Measurements from ENCODE around the gene ZNF697.
"Not testable (repeated sequence)": the region's sequence is repeated elsewhere in the genome, so short reads cannot be mapped to it uniquely, and the experiment has no call there.

The ZNF697 gene

DNA sequence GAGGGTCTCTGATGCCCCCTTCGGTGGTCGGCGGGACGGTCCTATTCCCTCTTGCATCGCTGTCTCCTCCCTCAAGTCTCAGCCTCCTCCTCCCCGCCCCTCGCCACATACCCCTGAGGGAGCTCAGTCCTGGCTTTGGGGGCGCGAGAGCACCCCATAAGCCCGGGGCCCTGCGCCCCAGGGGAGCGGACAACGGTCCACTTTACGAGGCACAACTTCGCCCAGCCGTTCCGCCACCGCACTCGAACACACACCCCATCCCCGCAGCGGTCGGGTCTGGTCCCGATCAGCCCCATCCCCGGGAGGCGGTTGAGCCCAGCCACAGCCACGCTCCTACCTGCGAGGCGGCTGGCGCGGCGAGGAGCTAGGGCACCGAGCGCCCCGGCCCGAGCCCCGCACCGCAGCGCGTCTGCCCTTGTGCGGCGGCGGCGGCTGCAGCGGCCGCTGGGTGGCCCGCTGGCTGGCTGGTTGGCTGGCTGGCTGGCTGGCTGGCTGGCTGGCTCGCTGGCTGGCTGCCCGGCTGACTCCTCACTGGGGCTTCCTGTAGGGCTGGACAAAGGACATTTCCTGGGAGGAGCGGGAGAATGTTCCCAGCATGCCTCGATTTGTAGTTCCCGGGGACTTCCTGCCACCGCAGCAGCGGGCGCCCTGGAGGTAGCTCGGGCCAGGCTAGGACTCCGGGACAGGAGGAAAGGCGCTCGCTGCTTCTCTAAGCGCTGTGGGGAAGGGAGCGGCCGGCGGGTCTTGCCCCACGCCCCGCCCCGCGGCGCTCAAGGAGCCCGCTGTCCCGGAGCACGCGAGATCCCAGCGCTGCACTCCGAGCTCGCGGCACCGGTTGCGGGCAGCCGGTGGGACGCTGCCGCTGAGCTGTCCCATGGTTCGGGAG, at the start of gene ZNF697:
Gene ZNF697 (minus strand): TSS at position 533 of the 886 bp plus-strand sequence. CDS start 22,166 bp downstream, outside the sequence.
- DNase-seq = peak; percentile 13

DNA sequence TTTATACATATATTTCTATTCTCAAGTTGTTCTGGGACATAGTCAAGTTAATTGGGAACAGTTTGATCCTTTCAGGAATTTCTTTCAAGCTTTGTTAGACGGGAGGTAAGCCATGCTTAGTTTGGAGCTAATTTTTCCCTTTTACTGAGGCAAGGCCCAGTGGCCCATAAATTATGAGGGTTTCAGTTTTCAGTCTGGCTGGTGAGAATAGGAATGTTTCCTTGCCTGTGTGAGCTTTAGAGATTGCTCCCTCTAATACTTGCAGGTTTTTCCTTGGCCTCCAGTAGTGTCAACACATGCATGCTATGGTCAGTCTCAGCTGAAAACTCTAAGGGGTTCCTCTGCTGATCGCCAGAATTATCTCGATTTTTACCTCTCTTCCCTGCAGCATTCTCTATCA, 49.5 kb upstream of the ZNF697 start:
- DNase-seq = no peak

DNA sequence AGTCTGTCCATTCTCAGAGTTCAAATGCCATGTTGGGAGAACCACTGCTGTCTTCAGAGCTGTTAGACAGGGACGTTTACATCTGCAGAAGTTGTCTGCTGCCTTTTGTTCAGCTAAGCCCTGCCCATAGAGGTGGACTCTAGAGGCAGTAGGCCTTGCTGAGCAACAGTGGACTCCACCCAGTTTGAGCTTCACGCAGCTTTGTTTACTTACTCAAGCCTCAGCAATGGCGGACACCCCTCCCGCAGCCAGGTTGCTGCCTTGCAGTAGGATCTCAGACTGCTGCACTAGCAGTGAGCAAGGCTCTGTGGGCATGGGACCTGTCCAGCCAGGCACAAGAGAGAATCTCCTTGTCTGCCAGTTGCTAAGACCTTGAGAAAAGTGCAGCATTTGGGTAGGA, 48.8 kb upstream of the ZNF697 start:
- DNase-seq = not testable (repeated sequence)

DNA sequence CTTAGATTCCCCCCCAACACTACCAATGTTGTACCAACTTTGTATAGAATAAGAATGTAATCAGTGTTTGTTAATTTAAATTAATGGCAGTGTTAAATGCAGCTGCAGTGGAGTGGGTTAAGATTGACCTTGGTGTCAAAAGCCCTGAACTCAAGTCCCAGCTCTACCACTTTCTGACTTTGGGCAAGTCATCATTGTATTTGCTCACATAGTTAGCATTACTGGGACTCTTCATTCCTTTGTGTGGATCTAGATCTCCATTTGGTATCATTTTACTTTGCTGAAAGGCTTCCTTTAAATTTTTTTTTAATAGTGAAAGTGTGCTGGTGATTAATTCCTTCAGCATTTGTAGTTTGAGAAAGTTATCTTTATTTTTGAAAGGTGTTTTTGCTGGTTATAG, 41.4 kb upstream of the ZNF697 start:
- no peak for DNase-seq

DNA sequence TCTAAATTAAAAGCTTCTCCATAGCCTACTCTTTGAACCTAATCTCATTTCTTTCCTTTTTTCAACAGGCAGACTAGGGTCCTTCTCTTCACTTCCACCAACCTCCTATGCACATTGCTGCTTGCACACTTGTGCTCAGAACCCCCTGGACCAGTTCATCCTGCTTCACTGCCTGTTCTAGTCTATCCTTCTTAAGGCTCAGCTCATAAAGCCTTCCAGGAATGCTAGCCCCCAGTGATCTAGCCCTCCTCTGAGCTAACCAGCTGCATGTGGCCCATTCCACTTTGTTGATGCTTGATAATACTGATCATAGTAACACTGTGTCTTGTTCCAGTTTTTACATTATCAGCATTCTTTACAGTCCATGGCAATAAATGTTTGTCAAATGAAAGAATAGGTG, 40.7 kb upstream of the ZNF697 start:
- DNase-seq = no peak

DNA sequence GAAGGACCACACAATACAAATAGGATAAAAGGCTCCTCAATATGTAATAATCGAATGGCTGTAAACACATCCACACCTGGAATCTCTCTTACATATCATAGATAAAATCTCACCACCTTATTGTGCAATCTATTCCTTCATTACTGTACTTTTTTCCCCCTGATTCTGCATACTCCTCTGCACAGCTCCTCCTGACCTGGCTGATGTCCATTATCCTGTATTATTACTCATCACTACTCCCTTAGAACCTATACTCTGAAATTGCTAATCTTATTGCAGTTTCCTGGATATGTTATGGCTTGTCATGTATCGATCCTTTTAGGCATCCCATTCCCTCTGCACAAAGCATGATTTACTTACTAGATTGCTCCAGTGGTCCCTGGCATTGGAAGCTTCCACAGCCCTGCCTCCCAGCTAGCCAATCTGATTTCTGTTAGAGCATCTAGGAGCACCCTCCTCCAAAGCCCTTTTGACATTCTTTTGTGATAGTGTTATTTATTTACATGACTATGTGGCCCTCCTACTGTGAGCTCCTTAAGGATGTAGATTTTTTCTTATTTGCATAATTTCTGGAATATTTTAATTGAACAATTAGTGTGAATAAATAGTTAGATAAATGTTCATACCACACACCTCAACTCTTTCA, 39.5 kb upstream of the ZNF697 start:
- DNase-seq = no peak

DNA sequence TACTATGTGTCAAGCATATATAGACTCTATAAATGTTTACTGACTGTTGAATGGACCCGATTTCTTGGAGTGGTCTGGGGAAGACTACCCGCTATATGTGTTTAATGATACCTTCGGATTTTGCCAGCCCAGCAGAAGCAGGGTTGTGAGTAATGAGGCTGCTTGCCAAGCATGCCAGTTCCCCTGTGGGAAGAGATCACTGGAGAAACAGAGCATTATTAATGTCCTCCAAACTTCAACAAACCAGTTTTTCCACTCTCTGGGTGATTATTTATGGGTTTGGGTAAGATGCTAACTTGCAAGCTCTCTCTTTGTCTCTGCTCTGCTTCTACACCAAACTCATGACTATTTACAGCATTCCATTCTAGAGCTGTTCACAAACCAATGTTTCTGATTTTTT, 38.6 kb upstream of the ZNF697 start:
- DNase-seq = no peak

DNA sequence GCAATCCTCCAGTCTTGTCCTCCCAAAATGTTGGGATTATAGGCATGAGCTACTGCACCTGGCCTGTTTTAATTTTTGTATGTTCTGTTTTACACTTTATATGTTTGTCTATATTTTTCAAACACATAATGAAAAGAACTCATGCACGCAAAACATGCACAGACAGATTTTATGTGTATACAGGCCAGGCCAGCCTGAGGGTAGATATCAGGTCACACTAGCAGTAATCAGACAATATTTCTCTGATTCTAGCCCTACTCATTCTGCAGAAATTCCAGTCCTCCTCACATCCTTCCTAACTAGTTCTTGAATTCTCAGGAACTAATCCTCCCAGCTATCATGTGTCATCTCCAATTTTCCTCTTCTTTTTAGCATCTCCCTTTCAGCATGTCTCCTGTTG, 35.8 kb upstream of the ZNF697 start:
- DNase-seq = no peak

DNA sequence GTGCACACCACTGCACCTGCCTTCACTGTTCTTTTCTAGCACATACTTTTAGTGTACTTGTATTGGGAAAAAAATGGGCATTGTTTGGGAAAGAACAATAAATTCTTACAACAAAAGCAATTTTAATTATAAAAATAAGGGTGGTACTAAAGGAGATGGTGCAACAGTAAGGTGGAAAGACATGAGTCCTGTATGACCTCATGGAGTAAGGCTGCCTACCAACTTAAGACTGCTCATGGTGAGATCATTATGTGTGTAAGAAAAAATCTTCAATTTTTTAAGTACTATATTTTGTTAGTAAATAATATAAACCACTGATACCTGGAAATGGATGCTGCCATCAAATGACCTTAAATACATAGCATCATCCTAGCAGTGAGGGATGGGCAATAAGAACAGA, 34.1 kb upstream of the ZNF697 start:
- no peak for DNase-seq

DNA sequence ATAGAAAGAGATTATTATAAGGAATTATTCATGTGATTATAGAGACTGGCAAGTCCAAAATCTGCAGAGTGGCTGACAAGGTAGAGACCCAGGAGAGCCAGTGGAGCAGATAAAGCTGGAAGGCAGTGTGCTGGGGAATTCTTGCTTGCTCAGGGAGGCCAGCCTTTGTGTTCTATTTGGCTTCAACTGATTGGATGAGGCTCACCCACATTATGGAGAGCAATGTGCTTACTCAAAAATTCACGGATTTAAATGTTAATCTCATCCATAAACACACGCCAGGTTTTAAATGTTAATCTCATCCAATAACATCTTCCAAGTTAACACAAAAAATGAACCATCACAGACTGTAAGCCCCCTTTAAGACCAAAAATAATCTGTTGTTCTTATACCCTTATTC, 33.5 kb upstream of the ZNF697 start:
- no peak for DNase-seq

DNA sequence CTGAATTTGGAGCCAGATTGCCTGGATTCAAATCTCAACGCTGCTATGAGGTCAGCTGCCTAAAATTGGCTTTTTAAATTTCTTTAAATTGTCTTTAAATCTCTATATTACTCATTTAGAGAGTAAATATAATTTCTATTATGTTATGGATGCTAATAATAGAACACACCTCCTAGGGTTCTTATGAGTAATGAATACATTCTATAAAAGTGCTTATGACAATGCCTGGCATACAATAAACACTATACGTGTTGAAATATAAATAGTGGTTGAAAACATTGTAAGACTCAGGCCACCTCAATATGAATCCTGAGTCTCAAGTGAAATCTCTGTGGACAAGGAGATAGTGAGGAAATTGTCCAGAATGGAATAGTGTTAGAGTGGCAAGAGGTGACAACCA, 32.7 kb upstream of the ZNF697 start:
- DNase-seq = no peak

DNA sequence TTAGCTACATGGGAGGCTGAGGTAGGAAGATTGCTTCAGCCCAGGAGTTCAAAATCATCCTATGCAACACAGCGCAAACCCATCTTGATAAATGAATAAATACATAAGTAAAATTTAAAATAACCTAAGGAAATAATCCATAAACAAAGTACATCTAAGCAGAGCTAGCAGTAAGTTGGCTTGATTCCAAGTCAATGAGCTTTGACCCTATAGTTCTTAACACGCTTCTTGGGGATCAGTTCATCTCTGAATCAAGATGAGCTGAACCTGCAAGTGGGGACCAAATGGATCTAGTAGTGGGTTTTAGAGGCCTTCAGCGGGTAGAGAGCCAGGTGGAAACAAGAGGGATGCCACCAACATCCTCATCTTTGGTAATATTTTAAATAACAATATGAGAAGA, 32.1 kb upstream of the ZNF697 start:
- DNase-seq = no peak

DNA sequence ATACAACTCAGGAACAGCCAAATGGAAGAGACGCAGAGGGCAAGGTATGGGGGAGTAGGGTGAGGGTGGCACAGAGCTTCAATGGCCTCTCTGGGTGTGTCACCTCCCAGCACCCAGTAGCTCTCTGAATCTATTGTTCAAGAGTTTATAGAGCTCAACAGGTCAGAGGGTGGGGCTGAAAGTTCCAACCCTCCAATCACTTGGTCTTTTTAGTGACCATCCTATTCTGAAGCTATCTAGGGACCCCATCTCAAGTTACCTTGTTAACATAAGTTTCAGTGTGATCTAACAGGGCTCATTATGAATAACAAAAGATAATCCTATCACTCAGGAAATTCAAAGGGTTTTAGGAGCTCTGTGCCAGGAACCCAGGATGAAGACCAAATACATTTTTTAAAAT, 31.2 kb upstream of the ZNF697 start:
- no peak for DNase-seq

DNA sequence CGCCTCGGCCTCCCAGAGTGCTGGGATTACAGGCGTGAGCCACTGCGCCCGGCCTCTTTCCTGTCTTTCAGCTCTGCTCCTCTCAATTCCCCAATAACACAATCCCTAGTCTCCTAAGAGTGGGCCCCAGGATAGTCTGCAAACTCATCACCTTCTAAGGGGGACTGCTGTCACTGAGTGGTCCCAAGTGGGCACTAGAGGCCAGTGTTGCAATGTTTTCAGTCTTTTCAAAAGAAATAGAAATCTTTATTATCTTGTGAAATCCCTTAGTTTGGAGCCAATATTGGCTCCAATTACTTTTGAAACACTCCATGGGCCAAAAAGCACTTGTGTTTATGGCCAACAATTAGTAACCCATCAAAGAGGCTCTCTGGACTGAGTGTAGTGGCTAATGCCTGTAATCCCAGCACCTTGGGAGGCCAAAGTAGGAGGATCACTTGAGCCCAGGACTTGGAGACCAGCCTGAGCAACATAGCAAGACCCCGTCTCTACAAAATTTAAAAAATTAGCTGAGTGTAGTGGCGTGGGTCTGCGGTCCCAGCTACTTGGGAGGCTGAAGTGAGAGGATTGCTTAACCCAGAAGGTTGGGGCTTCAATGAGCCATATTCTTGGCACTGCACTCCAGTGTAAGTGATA, 28.6 kb upstream of the ZNF697 start:
- DNase-seq = no peak

DNA sequence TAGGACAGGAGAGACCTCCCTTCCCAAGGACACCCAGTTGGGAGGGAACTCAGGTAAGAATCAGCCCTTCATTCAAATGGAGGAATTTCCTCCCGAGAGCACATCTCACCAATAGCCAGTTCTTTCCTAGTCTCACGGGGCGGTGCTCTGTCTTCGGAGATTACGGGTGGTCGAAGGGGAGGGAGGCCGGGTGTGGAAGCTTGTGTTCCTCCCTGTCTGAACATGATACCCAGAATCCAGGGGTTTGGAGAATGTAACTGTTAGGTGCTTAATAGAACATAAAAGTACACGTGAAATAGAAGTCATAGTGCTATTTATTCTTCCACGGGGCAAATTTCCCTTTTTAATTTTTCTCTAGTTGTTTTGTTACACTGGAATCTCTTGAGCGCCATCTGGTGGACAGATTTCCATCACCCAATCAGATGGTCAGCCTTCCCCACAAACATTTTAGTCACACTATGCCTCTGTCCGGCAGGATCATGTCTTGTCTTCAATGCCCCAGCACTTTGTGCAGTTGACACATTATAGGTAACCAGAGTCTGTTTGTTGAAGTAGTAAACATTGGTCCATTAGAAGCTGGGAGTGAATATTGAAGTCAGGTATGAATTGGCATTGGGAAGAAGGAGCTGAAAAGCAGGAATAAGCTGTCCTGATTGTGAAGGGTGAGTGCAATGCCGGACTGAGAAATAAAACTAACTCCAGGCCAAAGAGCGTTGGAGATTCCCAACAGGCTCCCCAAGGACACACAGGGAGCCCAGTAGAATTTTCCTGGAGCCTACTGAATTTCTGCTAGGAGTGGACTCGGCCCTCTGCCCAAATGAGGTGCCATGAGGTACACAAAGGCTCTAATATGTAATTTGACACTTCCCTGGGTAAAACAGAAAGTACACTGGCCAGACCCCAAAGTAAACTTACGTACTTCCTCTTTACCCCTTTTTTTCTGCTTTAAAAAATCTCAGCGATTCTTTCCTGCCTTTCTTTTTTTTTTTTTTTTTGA, 27.6 kb upstream of the ZNF697 start:
- peak; percentile 61 for DNase-seq

DNA sequence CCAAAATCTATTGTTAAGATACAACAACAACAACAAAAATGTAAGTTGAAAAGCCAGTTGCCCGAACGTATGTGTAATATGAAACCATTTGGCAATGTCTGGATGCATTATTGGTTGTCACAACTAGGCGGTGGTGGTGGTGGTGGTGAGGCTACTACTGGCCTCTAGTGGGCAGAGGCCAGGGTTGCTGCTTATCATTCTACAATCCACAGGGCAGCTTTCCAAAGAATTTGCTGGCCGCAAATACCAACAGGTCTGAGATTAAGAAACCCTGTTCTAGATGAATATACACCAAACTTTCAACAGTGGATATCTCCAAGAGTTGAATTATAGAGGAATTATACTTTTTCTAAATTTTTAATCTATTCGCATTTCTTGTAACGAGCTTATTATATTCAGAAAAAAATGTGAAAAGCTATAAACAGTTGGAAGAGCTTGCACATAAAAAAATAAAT, 26.8 kb upstream of the ZNF697 start:
- peak; percentile 10 for DNase-seq

DNA sequence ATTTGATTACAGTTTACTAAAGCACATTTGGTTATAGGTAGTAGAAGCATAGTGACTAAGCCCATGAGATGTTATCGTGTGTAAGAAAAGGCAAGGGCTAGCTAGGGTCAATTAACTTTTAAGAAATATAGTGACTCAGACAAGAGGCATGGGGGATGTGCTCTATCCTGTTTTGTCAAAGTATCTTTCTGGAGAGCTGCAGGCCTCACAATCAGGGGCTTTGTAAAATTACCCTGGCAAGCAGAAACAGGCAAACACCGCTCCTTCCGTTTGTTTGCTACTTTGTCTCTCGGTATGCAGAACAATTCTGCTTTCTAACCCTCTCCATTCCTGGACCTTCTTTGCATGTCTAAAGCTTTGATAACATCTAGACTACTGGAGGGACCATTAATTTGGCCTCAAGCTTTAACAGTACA, 26.1 kb upstream of the ZNF697 start:
- no peak for DNase-seq

DNA sequence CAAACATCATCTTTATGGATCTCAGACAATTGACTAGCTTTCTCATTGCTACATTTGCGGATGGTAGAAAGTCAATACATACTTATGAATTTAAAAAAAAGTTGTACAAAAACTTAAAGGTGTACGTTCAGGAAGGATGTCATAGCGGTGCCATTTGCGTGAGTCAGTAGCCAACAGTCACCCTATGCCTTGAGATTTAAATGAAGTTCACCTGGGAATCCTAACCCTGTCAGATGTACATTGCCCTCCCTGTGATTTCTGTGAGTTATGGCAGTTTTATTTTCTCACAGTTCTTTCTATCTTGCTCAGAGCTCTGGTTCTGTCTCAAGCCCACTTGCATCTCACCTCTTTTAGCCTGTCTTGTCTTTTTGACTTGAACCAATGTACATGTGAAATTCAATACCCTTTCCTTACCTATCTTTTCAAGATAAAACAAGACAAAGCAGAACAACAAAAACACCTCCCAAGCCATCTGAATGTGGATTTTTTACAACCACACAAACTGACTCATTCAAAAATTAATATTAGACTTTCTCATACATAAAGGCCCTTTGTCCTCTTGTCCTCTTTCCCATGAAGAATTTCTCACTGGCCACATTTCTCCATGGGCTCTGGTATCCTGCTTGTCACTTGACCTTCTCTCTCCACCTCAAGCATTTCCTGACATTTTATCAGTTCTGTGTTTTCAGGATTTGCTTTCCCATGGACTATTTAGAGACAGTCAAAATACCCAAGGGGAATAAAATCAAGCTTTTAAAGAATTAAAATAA, 25.3 kb upstream of the ZNF697 start:
- no peak for DNase-seq

DNA sequence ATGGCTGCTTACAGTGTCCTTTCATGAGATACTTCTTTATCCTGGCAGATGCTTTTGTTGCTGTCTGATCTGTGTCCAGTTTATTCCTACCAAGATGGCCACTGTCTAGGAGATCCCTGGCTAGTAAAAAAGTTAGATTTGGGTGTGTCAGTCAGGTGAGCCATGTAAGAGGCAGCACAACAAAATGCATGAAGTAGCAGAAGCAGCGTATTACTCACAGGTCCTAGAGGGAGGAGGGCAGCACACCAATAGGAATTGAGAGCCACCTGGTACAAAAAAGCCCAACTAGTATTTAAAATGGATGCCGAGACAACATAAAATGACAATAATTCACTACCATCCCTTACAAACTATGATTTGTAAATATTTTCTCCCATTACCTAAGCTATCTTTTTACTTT, 22.8 kb upstream of the ZNF697 start:
- no peak for DNase-seq

DNA sequence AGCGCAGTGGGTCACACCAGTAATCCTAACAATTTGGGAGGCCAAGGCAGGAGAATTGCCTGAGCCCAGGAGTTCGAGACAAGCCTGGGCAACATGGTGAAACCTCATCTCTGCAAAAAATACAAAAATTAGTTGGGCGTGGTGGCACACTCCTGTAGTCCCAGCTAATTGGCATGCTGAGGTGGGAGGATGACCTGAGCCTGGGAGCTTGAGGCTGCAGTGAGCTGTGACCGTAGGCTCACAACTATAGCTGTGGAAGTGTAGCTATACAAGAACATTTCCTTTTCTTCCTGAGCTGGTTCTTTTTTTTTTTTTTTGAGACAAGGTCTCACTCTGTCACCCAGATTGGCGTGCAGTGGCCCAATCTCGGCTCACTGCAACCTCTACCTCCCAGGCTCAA, 19.1 kb upstream of the ZNF697 start:
- DNase-seq = no peak

DNA sequence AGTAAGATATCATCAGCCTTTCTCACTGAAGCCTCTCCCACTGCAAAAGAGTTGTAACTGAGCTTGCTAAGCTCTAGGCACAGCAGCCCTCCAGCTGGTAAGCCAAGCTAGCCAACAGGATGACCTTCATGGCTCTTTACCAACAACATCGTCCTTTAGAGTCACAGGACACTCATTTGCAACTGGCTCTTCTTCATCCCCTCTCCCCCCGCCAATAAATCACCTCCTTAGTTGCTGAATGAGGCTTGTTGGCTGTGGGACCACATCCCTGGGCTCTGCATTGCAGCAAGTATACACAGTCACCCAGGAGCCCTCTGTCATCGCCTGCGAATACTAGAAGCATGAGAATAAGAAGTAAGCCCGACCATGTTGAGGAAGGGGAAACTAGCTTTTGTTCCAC, 16.0 kb upstream of the ZNF697 start:
- no peak for DNase-seq

DNA sequence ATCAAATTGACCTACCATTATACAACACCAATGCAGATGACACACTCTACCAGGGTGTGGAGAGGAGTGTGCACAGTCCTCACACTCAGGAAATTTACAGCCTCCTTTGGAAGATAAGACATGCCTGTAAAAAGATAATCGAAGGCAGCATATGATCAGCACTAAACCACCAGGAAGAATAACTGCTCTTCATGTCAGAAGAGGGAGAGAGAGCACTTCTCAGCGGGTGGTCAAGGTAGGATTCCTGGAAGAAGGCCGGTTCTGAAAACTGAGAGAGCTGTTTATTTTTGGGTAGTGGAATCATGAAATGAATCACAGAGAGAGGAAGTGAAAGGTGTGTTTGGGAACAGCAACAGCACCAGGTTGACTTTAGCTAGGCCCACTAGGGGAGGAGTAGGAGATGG, 14.0 kb upstream of the ZNF697 start:
- no peak for DNase-seq

All from CD4-positive, alpha-beta T cell treated with Interleukin-17A for 1 hour (primary cell).